IPS DF 4.7 (cell line): Measurements from ENCODE around the gene TMEM92.

Experiments used
- DNase-seq: peaks from one replicate; pipeline ENCODE4 v3.0.0-alpha.2; 2013; ENCODE audit warnings: low spot score; ENCODE audit errors: extremely low read depth

TMEM92 gene

DNA sequence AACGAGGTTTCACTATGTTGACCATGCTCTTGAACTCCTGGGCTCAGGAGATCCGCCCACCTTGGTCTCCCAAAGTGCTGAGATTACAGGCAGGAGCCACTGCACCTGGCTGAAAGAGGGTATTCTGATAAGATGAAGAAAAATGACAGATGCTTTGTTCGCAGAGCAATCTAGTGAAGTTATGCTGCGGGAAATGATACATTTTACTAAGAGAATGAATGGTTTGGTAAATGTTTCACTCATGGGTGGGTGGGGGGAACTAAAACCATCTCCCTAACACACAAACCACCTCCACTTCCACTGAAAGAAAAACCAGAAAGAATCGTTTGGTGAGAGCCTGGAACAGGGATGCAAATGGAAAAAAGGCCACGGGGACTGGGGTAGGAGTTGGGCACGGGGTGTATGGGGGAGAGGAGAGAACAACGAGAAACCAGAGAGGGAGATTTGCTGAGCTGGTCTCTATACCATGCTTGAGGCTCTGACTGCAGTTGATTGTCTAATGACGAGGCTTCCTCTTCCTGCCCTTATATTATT is 52.6 kb downstream of the TMEM92 start:
- no peak for DNase-seq

GRCh38 chr17:50328363-50329325 is 54.4 kb downstream of the TMEM92 start:
- DNase-seq: no peak

GRCh38 chr17:50329716-50330115 is 55.5 kb downstream of the TMEM92 start:
- DNase-seq: no peak

DNA sequence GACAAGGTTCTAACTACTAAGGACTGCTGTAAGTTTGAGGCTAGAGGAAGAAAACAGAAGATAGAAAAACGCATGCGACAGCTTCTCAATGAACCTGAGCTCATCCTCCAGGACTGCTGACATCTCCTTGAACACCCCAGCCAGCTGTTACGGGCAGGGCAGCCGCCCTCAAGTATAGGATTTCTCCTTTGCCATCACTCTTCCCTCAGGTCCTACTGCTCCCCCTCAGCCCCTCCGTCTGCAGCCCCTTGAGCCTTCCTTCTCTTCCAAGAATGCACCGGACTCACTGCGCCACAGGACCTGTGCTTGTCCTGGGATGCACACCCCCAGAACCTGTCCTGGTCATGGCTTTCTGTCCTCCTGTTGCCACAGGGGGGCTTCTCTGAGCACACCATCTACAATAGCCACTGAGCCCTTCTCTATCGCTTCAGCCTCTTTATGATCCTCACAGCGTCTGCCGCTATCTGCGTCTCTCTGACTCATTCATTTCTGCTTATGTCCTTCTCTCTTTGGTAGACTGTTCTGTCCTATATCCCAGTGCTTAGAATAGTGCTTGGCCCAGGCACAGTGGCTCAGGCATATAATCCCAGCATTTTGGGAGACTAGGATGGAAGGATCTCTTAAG is 56.0 kb downstream of the TMEM92 start:
- no peak for DNase-seq
